IMR-90 (cell line): ENCODE results near the gene SPDEF. TPM values are rescaled to one million over a fixed set of nuclear protein-coding genes. Genes with fewer than 3 reads are reported as not detected.

ENCODE experiments used
- ATAC-seq: fragments of 200-7000 bp; cut with Tn5 transposase; 2 replicates; pipeline ENCODE4 v1.9.1; 2020; ENCODE audit warnings: low read depth, mild to moderate bottlenecking, moderate library complexity
- BruUV-seq: library from RNA; stranded (reverse); fragments of 400-500 nt; replicated peaks from 2 replicates; lab custom pipeline; 2021; lab: Mats Ljungman, UMichigan
- CTCF ChIA-PET: fragments of 300-600 bp; formaldehyde crosslinking; extraction: SDS; loops from one replicate; lab custom pipeline; 2021; ENCODE audit warnings: antibody characterized with exemption; lab: Yijun Ruan, JAX
- POLR2A ChIA-PET: fragments of 300-600 bp; sonication (Branson Sonifier 250); formaldehyde crosslinking; loops from one replicate; lab custom pipeline; 2022; ENCODE audit warnings: antibody characterized with exemption; ENCODE audit not compliant: unreplicated experiment; lab: Charles Lee
- DNase-seq: peaks from one replicate; pipeline ENCODE4 v3.0.0; 2013
- H2AFZ ChIP-seq: replicated peaks from 2 replicates; pipeline ENCODE3; 2013; ENCODE audit warnings: low read length, mild to moderate bottlenecking; ENCODE audit not compliant: poor library complexity
- H2AK5ac ChIP-seq: 2 replicates; pipeline ENCODE4 v1.6.1; 2013; ENCODE audit warnings: low read depth, low read length, inconsistent platforms
- H2AK9ac ChIP-seq: replicated peaks from 2 replicates; pipeline ENCODE3; 2013; ENCODE audit warnings: mild to moderate bottlenecking, low read depth, low read length, moderate library complexity; ENCODE audit not compliant: poor library complexity
- H2BK120ac ChIP-seq: 2 replicates; pipeline ENCODE4 v1.6.1; 2013; ENCODE audit warnings: low read depth, low read length, inconsistent platforms
- H2BK15ac ChIP-seq: 3 replicates; pipeline ENCODE4 v1.6.1; 2013; ENCODE audit warnings: low read depth, low read length, inconsistent platforms
- H2BK20ac ChIP-seq: 2 replicates; pipeline ENCODE4 v1.6.1; 2013; ENCODE audit warnings: low read depth, mild to moderate bottlenecking, inconsistent platforms, low read length, moderate library complexity
- H2BK5ac ChIP-seq: 2 replicates; pipeline ENCODE4 v1.6.1; 2013; ENCODE audit warnings: mild to moderate bottlenecking, low read depth, low read length, inconsistent platforms; ENCODE audit not compliant: poor library complexity, severe bottlenecking
- H3K14ac ChIP-seq: replicated peaks from 2 replicates; pipeline ENCODE4 v1.6.1; 2013; ENCODE audit warnings: low read depth, low read length, inconsistent platforms
- H3K18ac ChIP-seq: 2 replicates; pipeline ENCODE4 v1.6.1; 2013; ENCODE audit warnings: low read depth, low read length, control low read depth
- H3K23ac ChIP-seq: 2 replicates; pipeline ENCODE4 v1.6.1; 2013; ENCODE audit warnings: low read depth, low read length, inconsistent platforms
- H3K27ac ChIP-seq: 2 replicates; pipeline ENCODE4 v1.5.1; 2013; ENCODE audit warnings: mild to moderate bottlenecking, control low read depth, low read length; ENCODE audit not compliant: insufficient read depth
- H3K27me3 ChIP-seq: 2 replicates; pipeline ENCODE4 v1.6.1; 2013; ENCODE audit warnings: low read length; ENCODE audit not compliant: control insufficient read depth, insufficient read depth
- H3K36me3 ChIP-seq: 2 replicates; pipeline ENCODE4 v1.6.1; 2013; ENCODE audit warnings: low read length, mixed read lengths; ENCODE audit not compliant: control insufficient read depth, insufficient read depth
- H3K4ac ChIP-seq: 2 replicates; pipeline ENCODE4 v1.6.1; 2013; ENCODE audit warnings: low read depth, low read length, inconsistent platforms
- H3K4me1 ChIP-seq: 2 replicates; pipeline ENCODE4 v1.6.1; 2013; ENCODE audit warnings: low read length, mixed read lengths; ENCODE audit not compliant: control insufficient read depth, insufficient read depth
- H3K4me2 ChIP-seq: 2 replicates; pipeline ENCODE4 v1.6.1; 2013; ENCODE audit warnings: low read depth, mild to moderate bottlenecking, control low read depth, low read length, moderate library complexity
- H3K4me3 ChIP-seq: 2 replicates; pipeline ENCODE4 v1.5.1; 2013; ENCODE audit warnings: low read depth, mild to moderate bottlenecking, control low read depth, low read length, moderate library complexity; ENCODE audit not compliant: insufficient read depth
- H3K56ac ChIP-seq: 2 replicates; pipeline ENCODE4 v1.6.1; 2013; ENCODE audit warnings: low read length, inconsistent platforms; ENCODE audit not compliant: insufficient read depth; ENCODE audit errors: extremely low read depth
- H3K79me1 ChIP-seq, 2 experiments: 2 replicates each; pipeline ENCODE4 v1.6.1; 2013; ENCODE audit warnings: low read length in 2 of 2, inconsistent platforms in 1 of 2, low read depth in 1 of 2
- H3K9ac ChIP-seq: 2 replicates; pipeline ENCODE4 v1.6.1; 2013; ENCODE audit warnings: low read depth, low read length, control low read depth
- H3K9me1 ChIP-seq: 2 replicates; pipeline ENCODE4 v1.6.1; 2013; ENCODE audit warnings: low read length, inconsistent platforms; ENCODE audit not compliant: insufficient read depth
- H3K9me3 ChIP-seq: 2 replicates; pipeline ENCODE4 v1.6.1; 2013; ENCODE audit warnings: low read length; ENCODE audit not compliant: control insufficient read depth, insufficient read depth
- H4K20me1 ChIP-seq: 2 replicates; pipeline ENCODE4 v1.6.1; 2013; ENCODE audit warnings: low read length, inconsistent platforms; ENCODE audit not compliant: insufficient read depth
- H4K5ac ChIP-seq: 2 replicates; pipeline ENCODE4 v1.6.1; 2013; ENCODE audit warnings: mild to moderate bottlenecking, low read depth, low read length, control low read depth
- H4K8ac ChIP-seq, 2 experiments: 2 replicates each; pipeline ENCODE4 v1.6.1; 2013; ENCODE audit warnings: low read depth in 2 of 2, low read length in 2 of 2, control low read depth in 1 of 2, inconsistent platforms in 1 of 2
- H4K91ac ChIP-seq: 2 replicates; pipeline ENCODE4 v1.6.1; 2013; ENCODE audit warnings: low read depth, low read length, inconsistent platforms; ENCODE audit not compliant: insufficient read depth
- BHLHE40 ChIP-seq: fragments of 150-350 bp; IDR thresholded peaks from 2 replicates; pipeline ENCODE4 v1.6.1; 2016; ENCODE audit warnings: mild to moderate bottlenecking, low read depth, low read length
- CEBPB ChIP-seq: IDR thresholded peaks from 2 replicates; pipeline ENCODE4 v1.6.1; 2012; ENCODE audit warnings: low read depth, low read length, improper control_type of control experiment
- CHD1 ChIP-seq: IDR thresholded peaks from 2 replicates; pipeline ENCODE4 v1.6.1; 2012; ENCODE audit warnings: low read depth, low read length, improper control_type of control experiment
- FOS ChIP-seq: fragments of 150-350 bp; IDR thresholded peaks from 2 replicates; pipeline ENCODE4 v1.6.1; 2016; ENCODE audit warnings: low read depth, low read length
- MAFK ChIP-seq: IDR thresholded peaks from 2 replicates; pipeline ENCODE4 v1.6.1; 2012; ENCODE audit warnings: low read depth, low read length, improper control_type of control experiment
- MAZ ChIP-seq: IDR thresholded peaks from 2 replicates; pipeline ENCODE4 v1.6.1; 2012; ENCODE audit warnings: low read depth, mild to moderate bottlenecking, low read length, improper control_type of control experiment, moderate library complexity, borderline replicate concordance
- MXI1 ChIP-seq: IDR thresholded peaks from 2 replicates; pipeline ENCODE4 v1.6.1; 2012; ENCODE audit warnings: low read depth, mild to moderate bottlenecking, low read length, moderate library complexity, borderline replicate concordance
- NFE2L2 ChIP-seq: fragments of 150-350 bp; IDR thresholded peaks from 2 replicates; pipeline ENCODE4 v1.6.1; 2016; ENCODE audit warnings: low read depth, mild to moderate bottlenecking, low read length
- POLR2A ChIP-seq: IDR thresholded peaks from 2 replicates; pipeline ENCODE4 v1.6.1; 2012; ENCODE audit warnings: mild to moderate bottlenecking, low read depth, low read length
- RAD21 ChIP-seq: IDR thresholded peaks from 2 replicates; pipeline ENCODE4 v1.6.1; 2012; ENCODE audit warnings: low read length, improper control_type of control experiment
- RCOR1 ChIP-seq: IDR thresholded peaks from 2 replicates; pipeline ENCODE4 v1.6.1; 2012; ENCODE audit warnings: mild to moderate bottlenecking, low read length, improper control_type of control experiment; ENCODE audit not compliant: insufficient replicate concordance
- RFX5 ChIP-seq: IDR thresholded peaks from 2 replicates; pipeline ENCODE4 v1.8.0; 2012; ENCODE audit warnings: low read depth, mild to moderate bottlenecking, low read length, moderate library complexity
- SMC3 ChIP-seq: fragments of 150-350 bp; IDR thresholded peaks from 2 replicates; pipeline ENCODE4 v1.6.1; 2016; ENCODE audit warnings: low read depth, mild to moderate bottlenecking, antibody characterized with exemption, low read length, moderate library complexity
- WGBS, 2 experiments: methylation state at CpG; one replicate each; pipeline versions ENCODE4 v1.1.5 to v1.1.7; 2013; ENCODE audit warnings: missing lambda C conversion rate in 2 of 2; ENCODE audit not compliant: insufficient read length in 1 of 2; ENCODE audit errors: extremely low coverage in 2 of 2; 5-methylcytosine and 5-hydroxymethylcytosine counted together
- dilution Hi-C: fragments of 300-500 bp; cut with HindIII; formaldehyde crosslinking; loops from one replicate; pipeline ENCODE4 v1.14.3; 2018; ENCODE audit warnings: low sequenced_read_pairs; ENCODE audit not compliant: unreplicated experiment
- in situ Hi-C: fragments of 300-500 bp; cut with MboI; formaldehyde crosslinking; loops from 3 replicates; pipeline ENCODE4 v1.14.3; 2019; ENCODE audit warnings: low sequenced_read_pairs, inconsistent platforms, mixed read lengths
- intact Hi-C: fragments of 100-400 bp; cut with micrococcal nuclease; formaldehyde crosslinking; loops from 2 replicates; pipeline ENCODE4 v1.10.0; 2022
- polyA plus RNA-seq, 3 experiments: library from polyadenylated mRNA; depleted of rRNA; stranded (reverse); fragments of >200 nt; gene quantifications; 2 replicates each; pipeline ENCODE4 v1.2.3, GENCODE V29; 2012; ENCODE audit warnings: low replicate concordance in 1 of 3
- total RNA-seq: library from RNA; depleted of rRNA; stranded (reverse); fragments of >200 nt; gene quantifications from 2 replicates; pipeline ENCODE4 v1.2.3, GENCODE V29; 2012
- TF ChIP-seq, protein P1 (sequence below): fragments of 150-350 bp; IDR thresholded peaks from 2 replicates; pipeline ENCODE4 v1.6.1; 2016; ENCODE audit warnings: low read depth, mild to moderate bottlenecking, low read length, moderate library complexity, borderline replicate concordance
- TF ChIP-seq, protein P2 (sequence below): fragments of 150-350 bp; IDR thresholded peaks from 2 replicates; pipeline ENCODE4 v1.6.1; 2017; ENCODE audit warnings: mild to moderate bottlenecking, antibody characterized with exemption, low read length, low read depth
- TF ChIP-seq, protein P3 (sequence below): conservative IDR thresholded peaks from 2 replicates; pipeline ENCODE4 v1.5.1; 2012; ENCODE audit warnings: mild to moderate bottlenecking, low read depth, low read length, improper control_type of control experiment

SPDEF gene
- total and polyA plus RNA-seq, 2 of the 4 experiments (the other 2 are of a cell fraction): 0.05 TPM; not detected in 1

DNA sequence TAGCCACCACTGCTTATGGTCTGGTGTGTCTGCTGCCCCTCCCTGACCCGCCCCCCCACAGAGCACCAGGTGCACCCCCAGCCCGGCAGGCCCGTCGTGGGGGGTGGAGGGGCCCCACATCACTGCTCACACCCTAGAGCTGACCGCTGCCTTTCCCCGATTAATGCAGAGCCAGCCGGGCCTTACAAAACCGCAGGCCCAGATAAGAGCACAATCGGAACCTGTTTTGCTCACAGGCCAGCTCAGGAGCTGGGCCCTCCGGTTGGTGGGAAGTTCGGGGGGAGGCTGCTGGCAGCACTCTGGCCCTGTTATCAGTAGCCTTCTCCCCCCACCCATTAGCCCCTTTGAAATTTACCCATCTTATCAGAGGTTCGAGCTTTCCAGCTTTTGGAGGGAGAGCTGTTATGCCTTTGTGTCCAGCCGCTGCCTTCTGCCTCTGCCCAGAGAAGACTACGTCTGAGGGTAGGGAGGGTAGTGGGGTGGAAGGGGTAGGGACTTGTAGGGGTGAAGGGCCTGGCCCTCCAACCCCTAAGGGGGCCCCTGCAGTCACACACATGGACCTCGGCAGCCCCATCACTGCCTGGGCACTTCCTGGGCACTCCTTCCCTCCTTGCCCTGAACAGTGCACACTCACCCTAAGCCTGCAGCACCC lies 6.9 kb upstream of the SPDEF start:
- Histone ChIP-seq H3K4me1 (peaks cover 6% of the 10 kb centered on the region), H3K9me3 (peaks cover 4% of the 10 kb centered on the region; the same call in 1 of the 2 replicates), H3K23ac (no peak overlapping the region), H3K4me3 (no peak overlapping the region), H2BK20ac (no peak overlapping the region), H2AK5ac (no peak overlapping the region), H4K5ac (no peak overlapping the region), H3K27me3 (peaks cover 2% of the 10 kb centered on the region; the same call in 1 of the 2 replicates), H2BK15ac (no peak overlapping the region), H2BK120ac (no peak overlapping the region), H3K9ac (no peak overlapping the region), H4K91ac (no peak overlapping the region), H3K27ac (no peak overlapping the region), H3K79me1 (no peaks in the 10 kb centered on the region), H2AK9ac (no peak overlapping the region), H4K20me1 (no peaks in the 10 kb centered on the region), H2BK5ac (no peak overlapping the region), H3K18ac (no peak overlapping the region), H2AFZ (no peak overlapping the region), H3K4me2 (no peak overlapping the region), H3K56ac (no peak overlapping the region), H3K36me3 (no peaks in the 10 kb centered on the region), H3K4ac (no peak overlapping the region), H3K9me1 (peaks cover 5% of the 10 kb centered on the region; the same call in 1 of the 2 replicates), H4K8ac (no peak overlapping the region), H3K14ac (no peak overlapping the region)
- no peak for ATAC-seq
- TF ChIP-seq BHLHE40 (no peak), FOS (no peak), RCOR1 (no peak), SMC3 (no peak), CEBPB (no peak), POLR2A (no peak), MAFK (no peak), RFX5 (no peak), MAZ (no peak), MXI1 (no peak), CHD1 (no peak), RAD21 (no peak), NFE2L2 (no peak)
- TF ChIP-seq, protein P1, sequence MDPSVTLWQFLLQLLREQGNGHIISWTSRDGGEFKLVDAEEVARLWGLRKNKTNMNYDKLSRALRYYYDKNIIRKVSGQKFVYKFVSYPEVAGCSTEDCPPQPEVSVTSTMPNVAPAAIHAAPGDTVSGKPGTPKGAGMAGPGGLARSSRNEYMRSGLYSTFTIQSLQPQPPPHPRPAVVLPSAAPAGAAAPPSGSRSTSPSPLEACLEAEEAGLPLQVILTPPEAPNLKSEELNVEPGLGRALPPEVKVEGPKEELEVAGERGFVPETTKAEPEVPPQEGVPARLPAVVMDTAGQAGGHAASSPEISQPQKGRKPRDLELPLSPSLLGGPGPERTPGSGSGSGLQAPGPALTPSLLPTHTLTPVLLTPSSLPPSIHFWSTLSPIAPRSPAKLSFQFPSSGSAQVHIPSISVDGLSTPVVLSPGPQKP: no peak
- TF ChIP-seq, protein P2, sequence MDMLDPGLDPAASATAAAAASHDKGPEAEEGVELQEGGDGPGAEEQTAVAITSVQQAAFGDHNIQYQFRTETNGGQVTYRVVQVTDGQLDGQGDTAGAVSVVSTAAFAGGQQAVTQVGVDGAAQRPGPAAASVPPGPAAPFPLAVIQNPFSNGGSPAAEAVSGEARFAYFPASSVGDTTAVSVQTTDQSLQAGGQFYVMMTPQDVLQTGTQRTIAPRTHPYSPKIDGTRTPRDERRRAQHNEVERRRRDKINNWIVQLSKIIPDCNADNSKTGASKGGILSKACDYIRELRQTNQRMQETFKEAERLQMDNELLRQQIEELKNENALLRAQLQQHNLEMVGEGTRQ: no peak
- TF ChIP-seq, protein P3, sequence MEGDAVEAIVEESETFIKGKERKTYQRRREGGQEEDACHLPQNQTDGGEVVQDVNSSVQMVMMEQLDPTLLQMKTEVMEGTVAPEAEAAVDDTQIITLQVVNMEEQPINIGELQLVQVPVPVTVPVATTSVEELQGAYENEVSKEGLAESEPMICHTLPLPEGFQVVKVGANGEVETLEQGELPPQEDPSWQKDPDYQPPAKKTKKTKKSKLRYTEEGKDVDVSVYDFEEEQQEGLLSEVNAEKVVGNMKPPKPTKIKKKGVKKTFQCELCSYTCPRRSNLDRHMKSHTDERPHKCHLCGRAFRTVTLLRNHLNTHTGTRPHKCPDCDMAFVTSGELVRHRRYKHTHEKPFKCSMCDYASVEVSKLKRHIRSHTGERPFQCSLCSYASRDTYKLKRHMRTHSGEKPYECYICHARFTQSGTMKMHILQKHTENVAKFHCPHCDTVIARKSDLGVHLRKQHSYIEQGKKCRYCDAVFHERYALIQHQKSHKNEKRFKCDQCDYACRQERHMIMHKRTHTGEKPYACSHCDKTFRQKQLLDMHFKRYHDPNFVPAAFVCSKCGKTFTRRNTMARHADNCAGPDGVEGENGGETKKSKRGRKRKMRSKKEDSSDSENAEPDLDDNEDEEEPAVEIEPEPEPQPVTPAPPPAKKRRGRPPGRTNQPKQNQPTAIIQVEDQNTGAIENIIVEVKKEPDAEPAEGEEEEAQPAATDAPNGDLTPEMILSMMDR: no peak
- ChIA-PET CTCF (no interaction called here), POLR2A (no interaction called here)
- intact Hi-C loops: no loop called here
- dilution Hi-C loops: no loop called here
- in situ Hi-C loops: no loop called here
- no TSS peak for BruUV-seq
- 30% methylated on average over 2 of the region's 15 CpGs; no CpG with 5 or more reads in 1 of the 2 experiments for WGBS, 2 experiments
- no peak for DNase-seq
